PC-3 (cell line): Measurements from ENCODE around the gene DXO. TPM values are rescaled to one million over a fixed set of nuclear protein-coding genes. Genes with fewer than 3 reads are reported as not detected.

Source experiments
- ATAC-seq: fragments of 200-7000 bp; cut with Tn5 transposase; 2 replicates; pipeline ENCODE4 v1.9.1; 2020; ENCODE audit warnings: mild to moderate bottlenecking, moderate library complexity
- BruUV-seq: library from RNA; stranded (reverse); fragments of 400-500 nt; replicated peaks from 2 replicates; lab custom pipeline; 2021; lab: Mats Ljungman, UMichigan
- CTCF ChIA-PET: fragments of 300-600 bp; sonication (Branson Sonifier 250); formaldehyde crosslinking; loops from one replicate; lab custom pipeline; 2022; ENCODE audit warnings: antibody characterized with exemption; lab: Charles Lee
- POLR2A ChIA-PET: fragments of 300-600 bp; sonication (Branson Sonifier 250); formaldehyde crosslinking; loops from one replicate; lab custom pipeline; 2022; ENCODE audit warnings: antibody characterized with exemption; ENCODE audit not compliant: unreplicated experiment; lab: Charles Lee
- DNase-seq: peaks from one replicate; pipeline ENCODE4 v3.0.0-alpha.2; 2015
- H2AFZ ChIP-seq: fragments of 300-600 bp; sonication (generic); 2 replicates; pipeline ENCODE4 v1.6.0; 2016; ENCODE audit warnings: antibody characterized with exemption, low read length
- H3F3A ChIP-seq: fragments of 300-600 bp; sonication (generic); one replicate; pipeline ENCODE4 v1.6.0; 2017; ENCODE audit warnings: antibody characterized with exemption, low read length, control low read depth, mild to moderate bottlenecking; ENCODE audit not compliant: unreplicated experiment
- H3K27ac ChIP-seq: fragments of 300-600 bp; sonication (generic); 2 replicates; pipeline ENCODE4 v1.5.1; 2016; ENCODE audit warnings: mild to moderate bottlenecking, low read length
- H3K27me3 ChIP-seq: fragments of 300-600 bp; sonication (generic); 2 replicates; pipeline ENCODE4 v1.6.1; 2016; ENCODE audit warnings: low read length, mixed read lengths
- H3K36me3 ChIP-seq: fragments of 300-600 bp; sonication (generic); 2 replicates; pipeline ENCODE4 v1.6.1; 2016; ENCODE audit warnings: low read depth, mixed run types, low read length, mixed read lengths
- H3K4me1 ChIP-seq: fragments of 300-600 bp; sonication (generic); 2 replicates; pipeline ENCODE4 v1.5.1; 2016; ENCODE audit warnings: low read length; ENCODE audit not compliant: insufficient read depth
- H3K4me2 ChIP-seq: fragments of 300-600 bp; sonication (generic); 2 replicates; pipeline ENCODE4 v1.6.0; 2016; ENCODE audit warnings: low read length
- H3K4me3 ChIP-seq: fragments of 300-600 bp; sonication (generic); 2 replicates; pipeline ENCODE4 v1.5.1; 2016; ENCODE audit warnings: mild to moderate bottlenecking, low read length, mixed read lengths
- H3K79me2 ChIP-seq: fragments of 300-600 bp; sonication (generic); 2 replicates; pipeline ENCODE4 v1.6.1; 2017; ENCODE audit warnings: low read length, mixed read lengths
- H3K9ac ChIP-seq: fragments of 300-600 bp; sonication (generic); 2 replicates; pipeline ENCODE4 v1.6.0; 2016; ENCODE audit warnings: mild to moderate bottlenecking, low read length
- H3K9me2 ChIP-seq: fragments of 300-600 bp; sonication (generic); replicated peaks from 2 replicates; pipeline ENCODE4 v1.6.1; 2016; ENCODE audit warnings: mixed run types, low read length, mixed read lengths
- H3K9me3 ChIP-seq: fragments of 300-600 bp; sonication (generic); 2 replicates; pipeline ENCODE4 v1.6.1; 2016; ENCODE audit warnings: low read length, mixed read lengths
- H4K20me1 ChIP-seq: fragments of 300-600 bp; sonication (generic); 2 replicates; pipeline ENCODE4 v1.6.1; 2016; ENCODE audit warnings: low read length, mixed read lengths
- CTCF ChIP-seq: fragments of 300-600 bp; sonication (generic); conservative IDR thresholded peaks from 2 replicates; pipeline ENCODE4 v1.5.1; 2017; ENCODE audit warnings: antibody characterized with exemption, low read depth, mild to moderate bottlenecking, low read length
- EZH2 ChIP-seq: fragments of 300-600 bp; sonication (generic); IDR thresholded peaks from one replicate; pipeline ENCODE4 v1.6.1; 2017; ENCODE audit warnings: antibody characterized with exemption, mild to moderate bottlenecking, low read length; ENCODE audit not compliant: unreplicated experiment
- EZH2phosphoT487 ChIP-seq: fragments of 300-600 bp; sonication (generic); IDR thresholded peaks from 2 replicates; pipeline ENCODE4 v1.6.1; 2018; ENCODE audit warnings: mild to moderate bottlenecking, antibody characterized with exemption, low read length, borderline replicate concordance
- intact Hi-C: fragments of 100-400 bp; cut with micrococcal nuclease; formaldehyde crosslinking; loops from 2 replicates; pipeline ENCODE4 v1.9.0; 2023
- total RNA-seq: library from RNA; depleted of rRNA; stranded (reverse); fragments of >200 nt; gene quantifications from 2 replicates; pipeline ENCODE4 v1.2.3, GENCODE V29; 2014

The DXO gene
- total RNA-seq, 1 experiment from 2014 or later, result 27.1 TPM

GRCh38 chr6:31972709-31973350 lies 892 bp upstream of the DXO start:
- H2AFZ ChIP-seq, result peak overlapping the region; percentile 87
- no peaks in the 10 kb centered on the region for H3K27me3 ChIP-seq
- CTCF ChIA-PET, result interaction anchor here (0.6 kb wide), 1 partner anchor 272 kb away, joined by 3 read pairs; no protein-coding TSS in a partner anchor
- H3K4me1 ChIP-seq, result peaks cover 23% of the 10 kb centered on the region
- peaks cover 44% of the 10 kb centered on the region for H3K79me2 ChIP-seq
- H3K4me3 ChIP-seq, result peak overlapping the region; percentile 89
- no peaks in the 10 kb centered on the region for H3K9me2 ChIP-seq
- DNase-seq (no peak), ATAC-seq (no peak)
- H3K9ac ChIP-seq, result peak overlapping the region; percentile 90
- no peaks in the 10 kb centered on the region for H3K9me3 ChIP-seq
- H3K27ac ChIP-seq, result peak overlapping the region; percentile 86
- POLR2A ChIA-PET, result no interaction called here
- TSS peak; percentile 75 for BruUV-seq
- no peaks in the 10 kb centered on the region for H4K20me1 ChIP-seq
- intact Hi-C loops, result loop anchor here (10.0 kb wide), 1 partner anchor 112 kb away; no protein-coding TSS in a partner anchor
- no peaks in the 10 kb centered on the region for H3F3A ChIP-seq
- H3K36me3 ChIP-seq, result peaks cover 11% of the 10 kb centered on the region
- H3K4me2 ChIP-seq, result peak overlapping the region; percentile 94
- no peak for TF ChIP-seq EZH2phosphoT487
- no peak for TF ChIP-seq CTCF
- no peak for TF ChIP-seq EZH2

DNA sequence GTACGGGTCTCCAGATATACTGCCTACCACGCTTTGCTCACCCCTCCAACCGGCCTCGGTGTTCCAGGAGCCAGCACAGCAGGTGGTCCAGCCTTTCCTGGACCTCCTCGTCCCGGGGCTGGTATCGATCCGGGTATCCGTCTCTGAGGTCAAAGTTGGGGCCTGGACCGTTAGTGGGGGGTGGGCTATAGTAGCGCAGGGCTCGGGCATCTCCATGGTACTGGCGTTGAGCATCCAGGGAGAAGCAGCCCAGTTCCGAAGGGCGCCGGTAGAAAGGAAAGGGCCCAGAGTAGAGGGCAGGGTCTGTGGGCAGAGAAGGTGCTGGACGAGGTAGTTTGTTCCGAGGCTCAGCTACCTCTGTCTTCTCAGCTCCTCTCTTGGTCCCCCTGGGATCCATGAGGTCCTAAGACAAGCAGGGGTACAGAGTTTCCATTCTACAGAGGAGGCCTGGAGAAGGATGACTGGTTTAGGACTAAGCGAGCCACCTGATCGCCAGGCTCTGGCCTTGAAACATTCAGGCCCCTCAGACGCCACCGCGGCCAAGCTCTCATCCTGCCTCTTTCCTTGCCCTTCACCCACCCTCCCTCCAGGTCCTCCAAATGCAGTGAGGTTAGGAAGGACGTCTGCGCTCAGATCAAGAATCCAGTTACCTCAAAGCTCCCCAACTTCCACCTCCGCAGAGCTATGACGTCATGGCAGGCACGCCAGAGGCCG lies 502 bp downstream of the DXO start:
- Histone ChIP-seq H3K9me3 (no peaks in the 10 kb centered on the region), H4K20me1 (no peaks in the 10 kb centered on the region), H3K9ac (peak overlapping the region; percentile 90), H3K27me3 (no peaks in the 10 kb centered on the region), H3K4me3 (peak overlapping the region; percentile 89), H3K4me1 (peaks cover 23% of the 10 kb centered on the region), H3K79me2 (peaks cover 44% of the 10 kb centered on the region), H2AFZ (peak overlapping the region; percentile 87), H3F3A (no peaks in the 10 kb centered on the region), H3K4me2 (peak overlapping the region; percentile 94), H3K27ac (peak overlapping the region; percentile 86), H3K36me3 (peaks cover 24% of the 10 kb centered on the region), H3K9me2 (no peaks in the 10 kb centered on the region)
- intact Hi-C loops, result loop anchor here (10.0 kb wide), 1 partner anchor 113 kb away; no protein-coding TSS in a partner anchor
- TF ChIP-seq EZH2 (no peak), EZH2phosphoT487 (no peak), CTCF (no peak)
- TSS peak; percentile 78 for BruUV-seq
- ChIA-PET CTCF (no interaction called here), POLR2A (interaction anchor here (0.6 to 1.0 kb wide), 4 partner anchors 12 to 165 kb away, joined by 3 to 5 read pairs (median 3); partner anchors contain the start of genes EHMT2, LSM2 and SKIC2)
- peak; percentile 18 for ATAC-seq
- DNase-seq, result no peak
